Fibroblast of lung (primary cell): Measurements from ENCODE around the gene PIP4K2B.
"Not testable (repeated sequence)": the region's sequence is repeated elsewhere in the genome, so short reads cannot be mapped to it uniquely, and the experiment has no call there.

Experiments used
- EZH2 ChIP-seq: IDR thresholded peaks from 2 replicates; pipeline ENCODE4 v1.5.1; 2012; ENCODE audit warnings: low read length, control low read depth, mild to moderate bottlenecking; ENCODE audit errors: missing control alignments
- TF ChIP-seq, protein P1 (sequence below), 2 donors: IDR thresholded peaks in 1 of 2; conservative IDR thresholded peaks in 1 of 2; 1 replicate in 1 of 2; 2 replicates in 1 of 2; pipeline ENCODE4 v1.5.1; 2011 to 2012; ENCODE audit warnings: low read length in 2 of 2, control low read depth in 1 of 2, inconsistent platforms in 1 of 2, low read depth in 1 of 2, mild to moderate bottlenecking in 1 of 2

DNA sequence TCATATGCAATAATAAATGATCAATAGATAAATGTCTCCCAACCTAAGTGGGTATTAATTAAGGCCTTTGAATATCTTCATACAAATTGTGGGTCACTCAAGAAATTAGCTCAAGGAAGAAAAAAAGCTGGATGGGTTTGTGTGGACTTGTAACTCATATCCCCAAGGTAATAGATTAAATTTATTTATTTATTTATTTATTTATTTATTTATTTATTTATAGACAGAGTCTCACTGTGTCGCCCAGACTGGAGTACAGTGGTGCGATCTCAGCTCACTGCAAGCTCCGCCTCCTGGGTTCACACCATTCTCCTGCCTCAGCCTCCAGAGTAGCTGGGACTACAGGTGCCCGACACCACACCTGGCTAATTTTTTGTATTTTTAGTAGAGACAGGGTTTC is 11.4 kb downstream of the PIP4K2B start:
- TF ChIP-seq, protein P1, sequence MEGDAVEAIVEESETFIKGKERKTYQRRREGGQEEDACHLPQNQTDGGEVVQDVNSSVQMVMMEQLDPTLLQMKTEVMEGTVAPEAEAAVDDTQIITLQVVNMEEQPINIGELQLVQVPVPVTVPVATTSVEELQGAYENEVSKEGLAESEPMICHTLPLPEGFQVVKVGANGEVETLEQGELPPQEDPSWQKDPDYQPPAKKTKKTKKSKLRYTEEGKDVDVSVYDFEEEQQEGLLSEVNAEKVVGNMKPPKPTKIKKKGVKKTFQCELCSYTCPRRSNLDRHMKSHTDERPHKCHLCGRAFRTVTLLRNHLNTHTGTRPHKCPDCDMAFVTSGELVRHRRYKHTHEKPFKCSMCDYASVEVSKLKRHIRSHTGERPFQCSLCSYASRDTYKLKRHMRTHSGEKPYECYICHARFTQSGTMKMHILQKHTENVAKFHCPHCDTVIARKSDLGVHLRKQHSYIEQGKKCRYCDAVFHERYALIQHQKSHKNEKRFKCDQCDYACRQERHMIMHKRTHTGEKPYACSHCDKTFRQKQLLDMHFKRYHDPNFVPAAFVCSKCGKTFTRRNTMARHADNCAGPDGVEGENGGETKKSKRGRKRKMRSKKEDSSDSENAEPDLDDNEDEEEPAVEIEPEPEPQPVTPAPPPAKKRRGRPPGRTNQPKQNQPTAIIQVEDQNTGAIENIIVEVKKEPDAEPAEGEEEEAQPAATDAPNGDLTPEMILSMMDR (conservative IDR thresholded peaks at IDR 0.05 in 1 of 2, IDR thresholded peaks at IDR 0.05 in 1 of 2; ENCODE audit: low read depth in 1 of 2, low read length in 2 of 2) = not testable (repeated sequence)
- not testable (repeated sequence) for TF ChIP-seq EZH2
